PFSK-1 (cell line): ENCODE results near the gene TNS3.

Experiments used
- FOXP2 ChIP-seq: optimal IDR thresholded peaks from 2 replicates; pipeline ENCODE3; 2011; ENCODE audit warnings: borderline replicate concordance, control low read depth, inconsistent platforms; ENCODE audit not compliant: insufficient read depth; ENCODE audit errors: extremely low read length, extremely low read depth
- POLR2AphosphoS5 ChIP-seq: IDR thresholded peaks from 2 replicates; pipeline ENCODE4 v1.6.1; 2012; ENCODE audit warnings: low read depth, mild to moderate bottlenecking, control low read depth, low read length, moderate library complexity
- REST ChIP-seq, 2 experiments: IDR thresholded peaks; 2 replicates each; pipeline versions ENCODE4 v1.6.1 to v1.8.0; 2011 to 2012; ENCODE audit warnings: low read depth in 2 of 2, low read length in 2 of 2, control low read depth in 1 of 2, inconsistent platforms in 1 of 2, mild to moderate bottlenecking in 1 of 2, moderate library complexity in 1 of 2; ENCODE audit not compliant: insufficient read depth in 1 of 2
- SIN3A ChIP-seq: IDR thresholded peaks from 2 replicates; pipeline ENCODE4 v1.6.1; 2012; ENCODE audit warnings: mild to moderate bottlenecking, low read length, moderate library complexity, borderline replicate concordance; ENCODE audit not compliant: insufficient read depth
- TAF1 ChIP-seq: IDR thresholded peaks from 2 replicates; pipeline ENCODE4 v1.6.1; 2012; ENCODE audit warnings: low read length, control low read depth, borderline replicate concordance; ENCODE audit not compliant: insufficient read depth

The TNS3 gene

DNA sequence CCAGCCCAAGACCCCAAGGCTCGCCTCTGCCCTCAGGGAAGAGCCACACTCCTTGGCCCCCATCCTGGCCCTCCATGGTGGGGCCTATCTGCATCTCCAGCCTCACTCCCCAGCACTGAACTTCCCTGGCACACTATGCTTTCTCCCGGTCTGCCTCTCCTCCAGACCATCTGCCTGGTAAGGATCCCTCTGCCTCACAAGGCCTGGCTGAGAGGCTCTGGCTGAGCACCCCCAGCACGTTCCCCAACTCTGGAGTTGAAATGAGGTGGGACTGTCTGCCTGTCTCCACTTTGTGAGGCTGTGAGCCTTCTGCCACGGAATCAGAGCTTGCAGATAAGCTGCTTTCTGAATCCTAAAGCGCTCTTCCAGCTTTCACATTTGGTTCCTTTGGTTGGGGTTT lies 220.7 kb downstream of the TNS3 start:
- TF ChIP-seq FOXP2: no peak
- TF ChIP-seq POLR2AphosphoS5: no peak
- no peak for TF ChIP-seq REST (IDR thresholded peaks at IDR 0.05; ENCODE audit: insufficient read depth in 1 of 2, low read depth in 2 of 2, low read length in 2 of 2)
- TF ChIP-seq SIN3A: no peak
- no peak for TF ChIP-seq TAF1

DNA sequence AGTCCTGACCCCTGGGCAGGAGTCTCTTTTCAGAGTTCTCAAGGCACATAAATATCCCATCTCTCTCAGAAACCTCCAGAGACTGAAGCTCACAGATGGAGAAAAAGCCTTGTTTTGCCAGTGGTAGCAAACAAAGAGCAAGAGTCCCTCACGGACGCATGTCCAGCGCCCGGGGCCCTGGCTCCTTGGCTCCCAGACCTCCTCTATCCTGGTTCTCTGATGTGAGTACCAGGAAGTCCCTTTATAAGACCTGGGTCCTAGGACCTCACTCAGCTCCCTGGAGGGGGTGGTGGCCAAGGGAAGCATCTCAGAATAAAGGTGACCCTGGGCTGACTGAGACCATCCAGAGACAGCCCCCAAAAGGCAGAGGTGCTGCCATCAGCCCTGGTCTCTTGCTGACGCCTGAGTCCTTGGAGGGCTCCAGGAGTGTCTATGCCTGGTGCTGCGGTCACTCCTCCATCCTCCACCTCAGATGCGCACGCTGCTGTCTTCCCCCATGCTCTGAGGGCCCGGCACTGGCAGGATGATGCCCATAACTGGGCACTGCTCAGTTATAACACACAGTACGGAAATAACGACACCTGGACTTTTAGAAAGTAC lies 221.5 kb downstream of the TNS3 start:
- no peak for TF ChIP-seq FOXP2
- TF ChIP-seq POLR2AphosphoS5: no peak
- TF ChIP-seq TAF1: no peak
- no peak for TF ChIP-seq REST (IDR thresholded peaks at IDR 0.05; ENCODE audit: insufficient read depth in 1 of 2, low read depth in 2 of 2, low read length in 2 of 2)
- TF ChIP-seq SIN3A: no peak

GRCh38 chr7:47358944-47359588 lies 222.8 kb downstream of the TNS3 start:
- TF ChIP-seq POLR2AphosphoS5 (no peak), TAF1 (no peak), FOXP2 (no peak), REST (IDR thresholded peaks at IDR 0.05; ENCODE audit: insufficient read depth in 1 of 2, low read depth in 2 of 2, low read length in 2 of 2) (no peak), SIN3A (no peak)

DNA sequence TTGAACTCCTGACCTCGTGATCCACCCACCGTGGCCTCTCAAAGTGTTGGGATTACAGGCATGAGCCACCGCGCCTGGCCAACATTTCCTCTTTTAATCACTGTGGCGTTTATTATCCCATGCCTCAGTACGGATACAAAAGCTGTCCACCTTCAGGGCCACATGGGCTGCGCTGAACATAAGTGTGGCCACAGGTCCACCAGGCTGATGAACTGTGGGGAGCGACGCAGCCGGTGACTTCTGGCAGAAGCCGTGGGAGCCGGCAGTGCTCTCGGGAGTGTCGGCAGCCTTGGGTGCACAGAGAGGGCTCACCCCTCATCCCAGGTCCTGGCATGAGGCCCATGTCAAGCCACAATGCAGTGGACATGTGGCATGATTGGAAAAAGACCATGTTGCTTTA lies 223.6 kb downstream of the TNS3 start:
- TF ChIP-seq TAF1 (no peak), SIN3A (no peak), REST (IDR thresholded peaks at IDR 0.05; ENCODE audit: insufficient read depth in 1 of 2, low read depth in 2 of 2, low read length in 2 of 2) (no peak), FOXP2 (no peak), POLR2AphosphoS5 (no peak)
